ENCODE data around the gene SFT2D1. TPM values are rescaled to one million over a fixed set of nuclear protein-coding genes. Genes with fewer than 3 reads are reported as not detected.
"Not testable (repeated sequence)": the region's sequence is repeated elsewhere in the genome, so short reads cannot be mapped to it uniquely, and the experiment has no call there.

SFT2D1 gene
- total RNA-seq, 1 donor from 2014 or later: 48.9 TPM

GRCh38 chr6:166387642-166388289 is 45.4 kb upstream of the SFT2D1 start:
- Histone ChIP-seq H3K27ac (no peak overlapping the region), H3K36me3 (no peaks in the 10 kb centered on the region), H3K4me3 (no peak overlapping the region), H3K9ac (no peak overlapping the region), H3F3A (ENCODE audit: low read depth) (peaks cover 11% of the 10 kb centered on the region), H3K27me3 (no peaks in the 10 kb centered on the region), H3K4me2 (no peak overlapping the region), H3K79me2 (ENCODE audit: low read depth) (no peaks in the 10 kb centered on the region), H3K9me3 (ENCODE audit: low read depth) (no peaks in the 10 kb centered on the region), H3K4me1 (no peaks in the 10 kb centered on the region), H2AFZ (replicated peaks) (no peak overlapping the region), H4K20me1 (ENCODE audit: low read depth) (no peaks in the 10 kb centered on the region)
- no peaks in the 10 kb centered on the region for H3K36me3 Mint-ChIP-seq
- TF ChIP-seq CTCF (IDR thresholded peaks at IDR 0.05) (no peak), EZH2 (IDR thresholded peaks at IDR 0.05) (no peak), EZH2phosphoT487 (IDR thresholded peaks at IDR 0.05) (no peak)
- no peaks in the 10 kb centered on the region for H3K27me3 Mint-ChIP-seq (ENCODE audit: insufficient read depth, low read depth)
- no peak overlapping the region for H3K27ac Mint-ChIP-seq
- no peak overlapping the region for H3K4me3 Mint-ChIP-seq
- peaks cover 5% of the 10 kb centered on the region for H3K4me1 Mint-ChIP-seq
- DNase-seq (ENCODE audit: low spot score): no peak
- no peaks in the 10 kb centered on the region for H3K9me3 Mint-ChIP-seq

GRCh38 chr6:166387098-166387497 is 44.8 kb upstream of the SFT2D1 start:
- H3K27me3 ChIP-seq; H3K4me1 Mint-ChIP-seq; H3K79me2 ChIP-seq (ENCODE audit: low read depth); H3K27me3 Mint-ChIP-seq (ENCODE audit: insufficient read depth, low read depth); H3K9me3 Mint-ChIP-seq; H2AFZ ChIP-seq (replicated peaks); DNase-seq (ENCODE audit: low spot score); H3K27ac ChIP-seq; H3K36me3 Mint-ChIP-seq; H3K36me3 ChIP-seq; H3K4me1 ChIP-seq; H3K9me3 ChIP-seq (ENCODE audit: low read depth); H4K20me1 ChIP-seq (ENCODE audit: low read depth); H3K27ac Mint-ChIP-seq; H3K4me3 ChIP-seq; H3K4me2 ChIP-seq; H3K9ac ChIP-seq; H3K4me3 Mint-ChIP-seq: not testable (repeated sequence)
- peaks cover 11% of the 10 kb centered on the region for H3F3A ChIP-seq (ENCODE audit: low read depth)

GRCh38 chr6:166386111-166386510 is 43.8 kb upstream of the SFT2D1 start:
- no peak overlapping the region for H2AFZ ChIP-seq (replicated peaks)
- H3K4me3 ChIP-seq: no peak overlapping the region
- Mint-ChIP-seq H3K36me3 (no peaks in the 10 kb centered on the region), H3K9me3 (no peaks in the 10 kb centered on the region), H3K4me1 (peaks cover 10% of the 10 kb centered on the region), H3K27ac (no peak overlapping the region), H3K27me3 (ENCODE audit: insufficient read depth, low read depth) (peaks cover 2% of the 10 kb centered on the region), H3K4me3 (no peak overlapping the region)
- H3K27me3 ChIP-seq: peaks cover 10% of the 10 kb centered on the region
- no peak overlapping the region for H3K4me2 ChIP-seq
- H3K36me3 ChIP-seq: no peaks in the 10 kb centered on the region
- H3F3A ChIP-seq (ENCODE audit: low read depth): peaks cover 11% of the 10 kb centered on the region
- H3K4me1 ChIP-seq: no peaks in the 10 kb centered on the region
- TF ChIP-seq CTCF (IDR thresholded peaks at IDR 0.05) (no peak), EZH2phosphoT487 (IDR thresholded peaks at IDR 0.05) (no peak), EZH2 (IDR thresholded peaks at IDR 0.05) (no peak)
- H3K9me3 ChIP-seq (ENCODE audit: low read depth): no peaks in the 10 kb centered on the region
- H3K79me2 ChIP-seq (ENCODE audit: low read depth): no peaks in the 10 kb centered on the region
- H4K20me1 ChIP-seq (ENCODE audit: low read depth): no peaks in the 10 kb centered on the region
- no peak overlapping the region for H3K9ac ChIP-seq
- no peak overlapping the region for H3K27ac ChIP-seq
- DNase-seq (ENCODE audit: low spot score): no peak

GRCh38 chr6:166383802-166384363 is 41.5 kb upstream of the SFT2D1 start:
- H3K27ac Mint-ChIP-seq; H3K27me3 Mint-ChIP-seq (ENCODE audit: insufficient read depth, low read depth); H3K9me3 Mint-ChIP-seq; H3K4me1 ChIP-seq; H3K36me3 ChIP-seq; H4K20me1 ChIP-seq (ENCODE audit: low read depth); H3K9me3 ChIP-seq (ENCODE audit: low read depth); DNase-seq (ENCODE audit: low spot score); H3K79me2 ChIP-seq (ENCODE audit: low read depth); H3K36me3 Mint-ChIP-seq: not testable (repeated sequence)
- Histone ChIP-seq H3K9ac (peak overlapping the region; percentile 34), H3K27ac (peak overlapping the region; percentile 50), H3K4me3 (peak overlapping the region; percentile 72), H3F3A (ENCODE audit: low read depth) (peaks cover 11% of the 10 kb centered on the region), H3K4me2 (peak overlapping the region; percentile 91), H3K27me3 (peaks cover 12% of the 10 kb centered on the region), H2AFZ (replicated peaks) (peak overlapping the region; percentile 83)
- TF ChIP-seq CTCF (IDR thresholded peaks at IDR 0.05): peak; percentile 35
- H3K4me1 Mint-ChIP-seq: peaks cover 10% of the 10 kb centered on the region
- peak overlapping the region; percentile 91 for H3K4me3 Mint-ChIP-seq
